Measurements from ENCODE around the gene OSBPL5.

DNA sequence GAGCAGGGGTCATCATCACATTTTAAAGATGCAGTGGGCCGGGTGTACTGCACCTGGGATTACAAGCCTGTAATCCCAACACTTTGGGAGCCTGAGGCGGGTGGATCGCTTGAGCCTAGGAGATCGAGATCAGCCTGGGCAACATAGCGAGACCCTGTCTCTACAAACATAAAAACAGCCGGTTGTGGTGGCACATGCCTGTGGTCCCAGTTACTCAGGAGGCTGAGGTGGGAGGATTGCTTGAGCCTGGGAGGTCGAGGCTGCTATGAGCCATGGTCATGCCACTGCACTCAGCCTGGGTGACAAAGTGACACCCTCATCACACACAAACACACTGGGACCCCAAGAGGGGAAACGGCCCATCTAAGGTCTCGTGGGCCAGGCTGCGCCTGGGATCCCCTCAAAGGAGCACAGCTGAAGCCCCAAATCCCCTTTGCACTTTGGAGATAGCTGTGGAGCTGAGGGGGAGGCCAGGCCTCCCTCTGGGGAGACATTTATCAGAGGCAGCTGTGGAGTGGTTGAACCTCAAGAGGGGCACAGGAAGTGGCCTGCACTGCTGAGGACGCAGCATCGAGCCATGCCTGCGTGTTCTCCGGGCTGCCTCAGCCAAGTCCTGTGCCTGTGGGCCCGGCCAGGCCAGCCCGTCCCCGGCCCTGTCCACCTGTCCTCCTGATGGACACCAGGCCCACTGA is 27.5 kb downstream of the OSBPL5 start:
- TF ChIP-seq, protein P1, sequence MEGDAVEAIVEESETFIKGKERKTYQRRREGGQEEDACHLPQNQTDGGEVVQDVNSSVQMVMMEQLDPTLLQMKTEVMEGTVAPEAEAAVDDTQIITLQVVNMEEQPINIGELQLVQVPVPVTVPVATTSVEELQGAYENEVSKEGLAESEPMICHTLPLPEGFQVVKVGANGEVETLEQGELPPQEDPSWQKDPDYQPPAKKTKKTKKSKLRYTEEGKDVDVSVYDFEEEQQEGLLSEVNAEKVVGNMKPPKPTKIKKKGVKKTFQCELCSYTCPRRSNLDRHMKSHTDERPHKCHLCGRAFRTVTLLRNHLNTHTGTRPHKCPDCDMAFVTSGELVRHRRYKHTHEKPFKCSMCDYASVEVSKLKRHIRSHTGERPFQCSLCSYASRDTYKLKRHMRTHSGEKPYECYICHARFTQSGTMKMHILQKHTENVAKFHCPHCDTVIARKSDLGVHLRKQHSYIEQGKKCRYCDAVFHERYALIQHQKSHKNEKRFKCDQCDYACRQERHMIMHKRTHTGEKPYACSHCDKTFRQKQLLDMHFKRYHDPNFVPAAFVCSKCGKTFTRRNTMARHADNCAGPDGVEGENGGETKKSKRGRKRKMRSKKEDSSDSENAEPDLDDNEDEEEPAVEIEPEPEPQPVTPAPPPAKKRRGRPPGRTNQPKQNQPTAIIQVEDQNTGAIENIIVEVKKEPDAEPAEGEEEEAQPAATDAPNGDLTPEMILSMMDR (IDR thresholded peaks at IDR 0.05; ENCODE audit: low read depth, low read length), result no peak
- TF ChIP-seq POLR2A (IDR thresholded peaks at IDR 0.05; ENCODE audit: extremely low read depth, insufficient read length), result no peak
- peak; percentile 76 for TF ChIP-seq MYC (IDR thresholded peaks at IDR 0.05; ENCODE audit: low read depth, low read length)
- TF ChIP-seq, protein P2, sequence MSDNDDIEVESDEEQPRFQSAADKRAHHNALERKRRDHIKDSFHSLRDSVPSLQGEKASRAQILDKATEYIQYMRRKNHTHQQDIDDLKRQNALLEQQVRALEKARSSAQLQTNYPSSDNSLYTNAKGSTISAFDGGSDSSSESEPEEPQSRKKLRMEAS (IDR thresholded peaks at IDR 0.05; ENCODE audit: low read depth, low read length), result peak; percentile 79

All from NB4 (cell line).